Panc1 (cell line): ENCODE data around the gene ARL8A.

Experiments used
- POLR2AphosphoS5 ChIP-seq: IDR thresholded peaks from 2 replicates; pipeline ENCODE4 v1.6.1; 2012; ENCODE audit warnings: mild to moderate bottlenecking, low read depth, low read length, moderate library complexity
- SIN3A ChIP-seq: IDR thresholded peaks from 2 replicates; pipeline ENCODE4 v1.6.1; 2012; ENCODE audit warnings: low read depth, mild to moderate bottlenecking, low read length, moderate library complexity, borderline replicate concordance; ENCODE audit not compliant: insufficient read depth
- TCF7L2 ChIP-seq: IDR thresholded peaks from 2 replicates; pipeline ENCODE4 v1.6.1; 2011; ENCODE audit warnings: mild to moderate bottlenecking, low read depth, low read length, inconsistent platforms
- TF ChIP-seq, protein P1 (sequence below): fragments of 450-650 bp; IDR thresholded peaks from 2 replicates; pipeline ENCODE4 v1.5.1; 2017; ENCODE audit warnings: mild to moderate bottlenecking
- TF ChIP-seq, protein P2 (sequence below), 2 experiments: IDR thresholded peaks; 2 replicates each; pipeline ENCODE4 v1.6.1; 2011 to 2012; ENCODE audit warnings: low read depth in 2 of 2, control low read depth in 1 of 2, low read length in 1 of 2, mild to moderate bottlenecking in 1 of 2, moderate library complexity in 1 of 2; ENCODE audit not compliant: insufficient read depth in 1 of 2

DNA sequence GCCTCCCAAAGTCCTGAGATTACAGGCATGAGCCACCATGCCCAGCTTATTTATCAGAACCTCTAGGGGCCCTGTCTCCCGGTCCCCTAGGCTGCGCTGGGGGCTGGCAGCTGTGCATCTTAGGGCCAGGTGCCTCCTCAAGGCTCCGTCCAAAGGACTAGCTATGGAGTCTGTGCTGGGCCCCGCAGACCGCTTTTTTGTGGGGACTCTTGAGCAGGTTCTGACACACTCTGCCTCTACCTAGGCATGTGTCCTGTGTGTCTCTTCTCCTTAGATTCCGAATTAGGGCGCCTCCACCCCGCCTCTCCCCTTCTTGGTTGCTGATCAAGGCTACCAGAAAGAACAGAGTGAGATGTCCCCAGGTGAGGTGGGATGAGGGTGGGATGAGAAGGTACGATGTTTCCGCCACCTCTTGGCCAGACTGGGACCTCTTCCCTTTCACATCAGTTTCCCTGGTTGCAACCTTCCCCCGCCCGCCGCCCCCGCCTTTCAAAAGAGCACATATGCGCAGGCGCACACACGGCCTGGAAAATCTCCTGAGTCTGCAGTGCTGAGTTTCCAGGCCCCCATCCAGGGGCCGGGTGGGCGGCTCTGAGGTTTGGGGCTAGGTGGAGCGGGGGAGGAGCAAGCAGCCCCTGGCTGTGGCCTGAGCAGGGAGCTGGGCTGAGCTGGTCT lies 20.9 kb upstream of the ARL8A start:
- TF ChIP-seq, protein P1, sequence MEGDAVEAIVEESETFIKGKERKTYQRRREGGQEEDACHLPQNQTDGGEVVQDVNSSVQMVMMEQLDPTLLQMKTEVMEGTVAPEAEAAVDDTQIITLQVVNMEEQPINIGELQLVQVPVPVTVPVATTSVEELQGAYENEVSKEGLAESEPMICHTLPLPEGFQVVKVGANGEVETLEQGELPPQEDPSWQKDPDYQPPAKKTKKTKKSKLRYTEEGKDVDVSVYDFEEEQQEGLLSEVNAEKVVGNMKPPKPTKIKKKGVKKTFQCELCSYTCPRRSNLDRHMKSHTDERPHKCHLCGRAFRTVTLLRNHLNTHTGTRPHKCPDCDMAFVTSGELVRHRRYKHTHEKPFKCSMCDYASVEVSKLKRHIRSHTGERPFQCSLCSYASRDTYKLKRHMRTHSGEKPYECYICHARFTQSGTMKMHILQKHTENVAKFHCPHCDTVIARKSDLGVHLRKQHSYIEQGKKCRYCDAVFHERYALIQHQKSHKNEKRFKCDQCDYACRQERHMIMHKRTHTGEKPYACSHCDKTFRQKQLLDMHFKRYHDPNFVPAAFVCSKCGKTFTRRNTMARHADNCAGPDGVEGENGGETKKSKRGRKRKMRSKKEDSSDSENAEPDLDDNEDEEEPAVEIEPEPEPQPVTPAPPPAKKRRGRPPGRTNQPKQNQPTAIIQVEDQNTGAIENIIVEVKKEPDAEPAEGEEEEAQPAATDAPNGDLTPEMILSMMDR = no peak
- TF ChIP-seq POLR2AphosphoS5 = no peak
- TF ChIP-seq, protein P2, sequence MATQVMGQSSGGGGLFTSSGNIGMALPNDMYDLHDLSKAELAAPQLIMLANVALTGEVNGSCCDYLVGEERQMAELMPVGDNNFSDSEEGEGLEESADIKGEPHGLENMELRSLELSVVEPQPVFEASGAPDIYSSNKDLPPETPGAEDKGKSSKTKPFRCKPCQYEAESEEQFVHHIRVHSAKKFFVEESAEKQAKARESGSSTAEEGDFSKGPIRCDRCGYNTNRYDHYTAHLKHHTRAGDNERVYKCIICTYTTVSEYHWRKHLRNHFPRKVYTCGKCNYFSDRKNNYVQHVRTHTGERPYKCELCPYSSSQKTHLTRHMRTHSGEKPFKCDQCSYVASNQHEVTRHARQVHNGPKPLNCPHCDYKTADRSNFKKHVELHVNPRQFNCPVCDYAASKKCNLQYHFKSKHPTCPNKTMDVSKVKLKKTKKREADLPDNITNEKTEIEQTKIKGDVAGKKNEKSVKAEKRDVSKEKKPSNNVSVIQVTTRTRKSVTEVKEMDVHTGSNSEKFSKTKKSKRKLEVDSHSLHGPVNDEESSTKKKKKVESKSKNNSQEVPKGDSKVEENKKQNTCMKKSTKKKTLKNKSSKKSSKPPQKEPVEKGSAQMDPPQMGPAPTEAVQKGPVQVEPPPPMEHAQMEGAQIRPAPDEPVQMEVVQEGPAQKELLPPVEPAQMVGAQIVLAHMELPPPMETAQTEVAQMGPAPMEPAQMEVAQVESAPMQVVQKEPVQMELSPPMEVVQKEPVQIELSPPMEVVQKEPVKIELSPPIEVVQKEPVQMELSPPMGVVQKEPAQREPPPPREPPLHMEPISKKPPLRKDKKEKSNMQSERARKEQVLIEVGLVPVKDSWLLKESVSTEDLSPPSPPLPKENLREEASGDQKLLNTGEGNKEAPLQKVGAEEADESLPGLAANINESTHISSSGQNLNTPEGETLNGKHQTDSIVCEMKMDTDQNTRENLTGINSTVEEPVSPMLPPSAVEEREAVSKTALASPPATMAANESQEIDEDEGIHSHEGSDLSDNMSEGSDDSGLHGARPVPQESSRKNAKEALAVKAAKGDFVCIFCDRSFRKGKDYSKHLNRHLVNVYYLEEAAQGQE (IDR thresholded peaks at IDR 0.05; ENCODE audit: insufficient read depth in 1 of 2, low read depth in 2 of 2, low read length in 1 of 2) = no peak
- no peak for TF ChIP-seq SIN3A
- no peak for TF ChIP-seq TCF7L2
